Ureter (tissue), 1 donor: ENCODE data around the gene TRAPPC2B. TPM values are rescaled to one million over a fixed set of nuclear protein-coding genes. Genes with fewer than 3 reads are reported as not detected.
A peak's percentile ranks its signal among the peaks of the same experiment; 100 is the strongest.

Experiments
- DNase-seq: peaks from one replicate; pipeline ENCODE4 v3.0.0-alpha.2; 2020; ENCODE audit warnings: low spot score
- total RNA-seq: library from RNA; stranded (reverse); gene quantifications from one replicate; pipeline ENCODE4 v1.2.4, GENCODE V29; 2023
- donor health status: DM: yes; HTN: yes; CAD: no.

TRAPPC2B gene
- 7.6 TPM for total RNA-seq

DNA sequence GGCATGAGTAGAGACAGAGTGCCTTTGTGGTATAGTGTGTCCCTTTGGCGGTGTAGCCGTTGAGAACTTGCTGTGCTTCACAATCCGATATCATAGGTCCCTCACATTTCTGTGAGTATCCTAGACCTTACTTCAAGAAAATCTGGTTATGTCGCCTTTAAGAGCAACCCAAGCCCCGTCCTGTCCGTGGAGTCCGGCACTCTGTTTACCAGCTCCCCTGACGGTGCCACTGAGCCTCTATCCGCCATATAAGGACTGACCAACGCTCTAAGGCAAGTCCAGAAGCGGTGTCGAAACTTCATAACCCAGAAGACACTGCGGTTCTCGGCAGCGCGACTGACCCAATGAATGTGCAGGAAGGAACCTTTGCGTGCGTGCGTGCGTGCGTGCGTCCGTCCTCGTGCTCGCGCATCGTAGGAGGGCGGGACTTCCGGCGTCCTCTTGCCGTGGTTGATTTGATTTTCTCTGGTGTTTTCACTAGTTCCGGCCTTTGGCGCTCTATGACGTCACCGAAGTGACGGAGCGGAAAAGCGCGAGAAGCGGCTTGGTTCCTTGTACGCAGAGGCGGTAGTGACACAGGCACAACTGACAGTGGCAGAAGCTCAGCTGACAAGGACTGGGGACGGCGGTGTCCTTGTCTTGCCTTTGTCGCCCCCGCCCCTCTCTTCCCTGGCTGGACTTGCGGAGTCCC, at the start of gene TRAPPC2B, which contains the start of gene ZNF547:
Gene TRAPPC2B (plus strand): TSS at position 555 of the 691 bp plus-strand sequence. CDS start 1,283 bp downstream, outside the sequence.
Gene ZNF547 (plus strand): TSS at position 555 of the 691 bp plus-strand sequence. CDS start 5,005 bp downstream, outside the sequence.
- peak; percentile 100 for DNase-seq

- no peak for DNase-seq
Observed at GRCh38 chr19:57314146-57314545, 49.2 kb upstream of the TRAPPC2B start.

- DNase-seq, result no peak
Observed at GRCh38 chr19:57317503-57317902, 45.8 kb upstream of the TRAPPC2B start.

DNA sequence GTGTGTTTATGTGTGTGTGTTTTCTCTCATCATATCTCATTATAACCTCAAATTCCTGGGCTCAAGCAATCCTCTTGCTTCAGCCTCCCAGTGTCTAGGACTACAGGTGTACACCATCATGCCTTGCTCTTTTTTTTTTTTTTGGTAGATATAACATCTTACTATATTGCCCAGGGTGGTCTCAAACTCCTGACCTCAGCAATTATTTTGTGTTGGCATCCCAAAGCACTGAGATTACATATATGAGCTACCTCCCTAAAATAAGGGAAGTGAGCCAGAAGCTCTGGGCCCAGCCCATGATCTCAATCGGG, 43.5 kb upstream of the TRAPPC2B start:
- no peak for DNase-seq

DNA sequence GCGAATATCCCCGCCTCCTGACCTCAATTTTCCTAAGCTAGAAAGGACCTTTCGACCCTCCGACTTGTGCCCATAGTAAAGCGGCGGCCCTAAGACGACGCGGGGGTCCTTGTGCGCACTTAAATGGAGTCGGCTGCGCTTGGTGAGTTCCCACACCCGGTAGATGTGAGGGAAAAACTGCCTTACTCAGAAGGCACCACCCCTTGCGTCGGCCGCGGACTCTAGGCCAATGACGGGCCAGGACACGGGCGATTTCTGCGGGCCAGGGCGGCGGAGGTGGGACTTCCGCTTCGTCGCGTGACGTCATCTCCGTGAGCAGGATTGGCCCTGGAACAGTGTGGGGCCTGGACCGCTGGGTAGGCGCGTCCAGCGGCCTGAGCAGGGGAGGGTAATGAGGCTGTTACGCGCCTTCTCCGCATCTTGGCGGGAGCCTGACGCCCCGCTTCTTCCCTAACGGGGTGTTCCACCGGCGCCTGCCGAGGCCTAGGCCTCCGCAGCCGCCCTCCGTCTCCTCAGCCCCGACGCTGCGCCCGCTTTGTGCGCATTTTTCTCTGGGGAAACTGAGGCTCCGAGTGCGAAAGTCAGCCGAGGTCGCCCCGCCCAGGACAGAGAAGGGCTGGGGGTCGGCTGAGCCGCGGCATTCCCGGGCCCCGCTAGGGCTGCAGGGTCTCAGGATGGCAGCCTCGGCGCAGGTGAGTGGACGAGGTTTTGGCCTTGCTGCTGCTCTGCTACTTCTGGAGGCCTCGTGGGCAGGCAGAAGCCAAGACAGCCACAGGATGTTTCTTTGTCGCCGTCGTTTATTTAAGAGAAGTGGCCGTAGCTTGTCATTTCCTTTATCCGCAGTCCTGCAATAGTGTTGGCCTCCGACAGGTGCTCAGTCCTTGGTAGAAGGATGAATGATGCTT, 42.9 kb upstream of the TRAPPC2B start, which contains the start of gene ZNF543:
Gene ZNF543 (plus strand): TSS at position 293 of the 905 bp plus-strand sequence. CDS start 382 bp downstream, at position 675.
- DNase-seq, result peak; percentile 97

DNA sequence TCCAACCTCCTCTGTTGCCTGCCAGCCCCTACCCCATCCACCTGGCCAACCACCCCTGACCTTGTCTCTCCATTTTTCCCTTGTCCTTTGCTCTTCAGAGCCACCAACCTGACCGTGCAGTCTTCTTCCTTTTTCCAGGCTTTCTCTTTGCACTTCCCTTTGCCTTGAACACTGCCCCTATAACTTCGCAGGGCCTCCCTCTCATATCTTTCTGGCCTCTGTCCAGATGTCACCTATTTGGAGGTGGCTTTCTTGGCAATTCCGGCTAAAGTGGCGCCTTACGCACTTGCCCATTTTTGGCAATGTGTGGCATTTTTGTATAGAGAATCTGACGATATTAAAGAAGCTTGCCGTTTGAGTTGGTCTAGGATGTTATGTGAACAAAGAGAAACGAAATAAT, 42.2 kb upstream of the TRAPPC2B start:
- no peak for DNase-seq

DNA sequence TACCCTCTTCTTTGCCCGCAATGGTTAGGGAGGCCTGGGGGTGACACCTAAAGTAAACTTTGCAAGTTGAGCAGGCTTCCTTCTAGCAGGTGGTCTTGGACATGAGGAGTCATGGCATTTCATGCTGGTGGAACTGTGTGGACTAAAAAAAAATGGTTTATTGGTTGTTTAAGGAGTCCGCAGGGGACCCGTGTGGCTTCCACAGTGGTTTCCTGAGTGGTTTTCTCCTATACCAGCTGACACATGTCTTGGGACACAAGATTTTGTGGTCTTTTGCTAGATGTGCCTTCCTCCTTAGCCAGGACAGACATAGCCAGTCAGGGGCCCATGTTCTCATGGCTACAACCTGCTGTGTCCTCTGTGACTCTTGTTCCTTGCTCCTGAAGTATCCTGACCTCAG, 41.6 kb upstream of the TRAPPC2B start:
- no peak for DNase-seq

GRCh38 chr19:57324992-57325391, 38.4 kb upstream of the TRAPPC2B start:
- DNase-seq, result no peak

DNA sequence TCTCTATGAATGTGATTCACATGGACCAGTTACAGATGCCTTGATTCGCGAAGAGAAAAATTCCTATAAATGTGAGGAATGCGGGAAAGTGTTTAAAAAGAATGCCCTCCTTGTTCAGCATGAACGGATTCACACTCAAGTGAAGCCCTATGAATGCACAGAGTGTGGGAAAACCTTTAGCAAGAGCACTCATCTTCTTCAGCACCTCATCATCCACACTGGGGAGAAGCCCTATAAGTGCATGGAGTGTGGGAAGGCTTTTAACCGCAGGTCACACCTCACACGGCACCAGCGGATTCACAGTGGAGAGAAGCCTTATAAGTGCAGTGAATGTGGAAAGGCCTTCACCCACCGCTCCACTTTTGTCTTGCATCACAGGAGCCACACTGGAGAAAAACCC, 35.4 kb upstream of the TRAPPC2B start:
- no peak for DNase-seq

- DNase-seq, result no peak
Observed at GRCh38 chr19:57334191-57334590, 29.2 kb upstream of the TRAPPC2B start.

GRCh38 chr19:57338877-57339276, 24.5 kb upstream of the TRAPPC2B start:
- DNase-seq, result no peak

DNA sequence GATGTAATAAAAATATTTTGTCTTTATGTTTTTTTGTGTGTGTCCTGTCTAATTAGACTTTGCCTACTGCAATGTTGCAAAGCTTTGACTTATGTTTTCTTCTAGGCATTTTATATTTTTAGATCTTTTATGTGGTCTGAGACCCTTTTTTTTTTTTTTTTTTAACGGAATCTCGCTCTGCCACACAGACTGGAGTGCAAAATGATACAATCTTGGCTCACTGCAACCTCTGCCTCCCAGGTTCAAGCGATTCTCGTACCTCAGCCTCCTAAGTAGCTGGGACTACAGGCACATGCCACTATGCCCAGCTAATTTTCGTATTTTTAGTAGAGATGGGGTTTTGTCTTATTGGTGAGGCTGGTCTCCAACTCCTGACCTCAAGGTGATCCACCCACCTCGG, 20.8 kb upstream of the TRAPPC2B start:
- DNase-seq, result no peak

GRCh38 chr19:57348136-57348535, 15.2 kb upstream of the TRAPPC2B start:
- DNase-seq, result no peak

- peak; percentile 93 for DNase-seq
Observed at GRCh38 chr19:57350877-57351805, 12.2 kb upstream of the TRAPPC2B start, which contains the start of gene ZNF304. Gene ZNF304 (plus strand): TSS chr19:57351271. CDS start chr19:57351665, 394 bp downstream.

DNA sequence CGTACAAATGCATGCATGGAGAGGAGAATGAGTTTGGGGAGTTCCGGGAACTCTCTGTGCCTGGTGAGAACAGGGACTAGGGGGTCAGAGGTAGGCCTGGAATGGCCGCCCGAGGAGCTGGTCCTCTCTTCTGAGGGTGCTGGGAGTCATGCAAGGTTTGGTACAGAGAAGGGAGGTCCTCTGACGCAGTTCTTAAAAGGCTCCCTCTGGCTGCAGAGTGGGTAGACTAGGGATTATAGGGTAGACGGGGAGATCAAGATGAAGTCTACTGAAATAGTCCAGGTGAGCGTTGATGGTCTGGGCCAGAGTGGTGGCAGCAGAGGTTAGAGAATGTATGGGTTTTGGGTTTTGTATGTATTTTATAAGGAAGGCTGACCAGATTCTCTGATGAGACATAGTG, 11.5 kb upstream of the TRAPPC2B start:
- DNase-seq, result no peak

GRCh38 chr19:57355916-57356315, 7.4 kb upstream of the TRAPPC2B start:
- DNase-seq, result no peak

GRCh38 chr19:57357406-57357805, 5.9 kb upstream of the TRAPPC2B start:
- DNase-seq, result no peak

DNA sequence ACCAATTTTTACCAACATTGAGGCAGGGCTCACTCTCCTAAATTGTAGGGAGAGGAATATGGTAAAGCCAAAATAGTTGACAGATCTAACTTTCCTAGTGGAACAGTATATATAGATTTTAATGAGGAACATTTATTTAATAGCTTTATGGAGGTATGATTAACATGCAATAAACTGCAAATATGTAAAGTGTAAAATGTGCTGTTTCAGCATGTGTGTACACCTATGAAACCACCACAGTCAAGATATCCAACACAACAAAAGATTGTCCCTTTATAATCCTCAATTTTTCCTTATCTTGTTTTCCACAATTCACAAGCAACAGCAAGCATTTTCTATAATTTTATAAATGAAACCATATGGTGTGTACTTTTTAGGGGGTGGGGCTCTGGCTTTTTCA, 4.1 kb upstream of the TRAPPC2B start:
- no peak for DNase-seq

GRCh38 chr19:57362419-57362818, 932 bp upstream of the TRAPPC2B start:
- no peak for DNase-seq

DNA sequence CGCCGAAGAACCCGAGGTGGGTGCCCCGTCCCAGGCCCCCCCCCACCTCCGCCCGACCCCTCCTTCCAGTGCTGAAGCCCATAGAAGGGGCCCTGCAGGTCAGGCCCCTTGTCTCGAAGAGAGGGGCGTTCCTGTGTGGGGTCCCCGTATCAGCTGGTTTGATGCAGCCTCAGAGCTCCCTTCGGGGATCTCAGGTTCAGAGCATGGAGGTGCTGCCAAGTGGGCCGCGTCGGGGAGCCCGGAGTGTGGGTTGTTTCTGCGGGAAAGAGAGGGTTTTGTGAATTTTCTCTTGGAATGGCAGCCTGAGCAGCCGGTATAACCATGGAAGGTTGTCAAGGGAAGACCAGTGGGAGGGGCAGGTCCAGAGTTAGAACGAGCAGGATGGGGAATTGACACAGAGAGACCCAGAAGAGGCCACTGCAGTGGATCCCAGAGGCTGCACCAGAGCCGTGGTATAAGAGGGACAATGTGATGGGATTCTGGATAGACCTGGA, 384 bp downstream of the TRAPPC2B start:
- no peak for DNase-seq

DNA sequence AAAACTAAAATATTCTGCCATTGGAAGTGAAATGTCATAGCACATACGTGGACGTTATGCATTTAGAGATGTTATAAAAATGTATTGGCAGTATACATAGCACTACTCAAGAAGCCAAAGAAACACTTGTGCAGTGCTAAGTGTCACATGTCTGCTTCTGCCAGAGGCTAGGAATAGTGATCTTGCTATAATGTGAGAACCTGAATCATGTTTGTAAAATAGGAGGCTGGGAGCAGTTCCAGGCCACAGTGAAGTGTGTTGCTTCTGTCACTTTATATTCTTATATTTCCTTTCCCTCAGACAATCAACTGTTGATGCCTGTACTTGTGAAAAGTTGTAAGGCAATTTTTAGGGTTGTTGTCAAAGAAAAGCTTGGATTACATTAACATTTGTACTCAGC, 3.4 kb downstream of the TRAPPC2B start:
- DNase-seq, result no peak
